ENCODE measurements around the gene TNFRSF21. TPM values are rescaled to one million over a fixed set of nuclear protein-coding genes. Genes with fewer than 3 reads are reported as not detected.

TNFRSF21 gene
- total and polyA plus RNA-seq, 10 of the 15 experiments (the other 5 are each of a cell fraction or from before 2014, with no cell fraction given), result 0.09 to 1.0 (median 0.27) TPM

GRCh38 chr6:47294990-47295389 is 14.7 kb downstream of the TNFRSF21 start:
- BruUV-seq (replicated peaks), result no TSS peak
- Histone ChIP-seq H3K27me3 (replicated peaks in 1 of 2; ENCODE audit: control insufficient read depth in 2 of 2, insufficient read depth in 2 of 2, low read length in 1 of 2) (no peaks in the 10 kb centered on the region; a peak in 2 of 4 replicates), H3K4me2 (ENCODE audit: control insufficient read depth, insufficient read depth) (no peak overlapping the region), H3K4me1 (ENCODE audit: control insufficient read depth, insufficient read depth, low read length) (no peaks in the 10 kb centered on the region), H3K36me3 (ENCODE audit: control insufficient read depth in 2 of 2, insufficient read depth in 2 of 2, low read length in 1 of 2) (no peaks in the 10 kb centered on the region), H3K9me3 (replicated peaks; ENCODE audit: control insufficient read depth, insufficient read depth, low read length) (peaks cover 3% of the 10 kb centered on the region; the same call in 1 of the 3 replicates), H3K27ac (ENCODE audit: control insufficient read depth, insufficient read depth) (no peak overlapping the region), H3K9ac (ENCODE audit: control insufficient read depth, insufficient read depth, low read length) (no peak overlapping the region), H3K79me2 (ENCODE audit: control insufficient read depth, insufficient read depth, low read length) (no peaks in the 10 kb centered on the region), H4K20me1 (ENCODE audit: control insufficient read depth, insufficient read depth) (no peaks in the 10 kb centered on the region; the same call in 1 of the 2 replicates), H3K4me3 (no peak overlapping the region), H2AFZ (ENCODE audit: control insufficient read depth, low read depth, low read length) (no peak overlapping the region)
- ChIA-PET SMC1A (ENCODE audit: uncharacterized antibody, unreplicated experiment) (no interaction called here), RAD21 (ENCODE audit: unreplicated experiment) (no interaction called here), POLR2A (no interaction called here), CTCF (no interaction called here)
- no peak for DNase-seq (ENCODE audit: low read depth, low spot score)
- no peak for ATAC-seq
- intact Hi-C loops (cut with micrococcal nuclease; ENCODE audit: unreplicated experiment), result no loop called here
- in situ Hi-C loops (cut with MboI), result no loop called here
- WGBS (ENCODE audit: insufficient coverage, insufficient replicate concordance, low lambda C conversion rate, missing lambda C conversion rate), result 41% methylated on average over 4 of the region's 4 CpGs
- no peak for TF ChIP-seq SP1 (IDR thresholded peaks at IDR 0.05; ENCODE audit: low read depth, low read length)
- no peak for TF ChIP-seq ATF2 (IDR thresholded peaks at IDR 0.05; ENCODE audit: low read length)
- no peak for TF ChIP-seq RFX5 (IDR thresholded peaks at IDR 0.05; ENCODE audit: low read depth, low read length)
- no peak for TF ChIP-seq MXI1 (IDR thresholded peaks at IDR 0.05; ENCODE audit: low read depth, low read length)
- TF ChIP-seq ZNF384 (IDR thresholded peaks at IDR 0.05; ENCODE audit: borderline replicate concordance, low read depth, low read length), result no peak
- no peak for TF ChIP-seq TCF7 (IDR thresholded peaks at IDR 0.05; ENCODE audit: borderline replicate concordance)
- no peak for TF ChIP-seq RCOR1 (conservative IDR thresholded peaks at IDR 0.05; ENCODE audit: low read depth, low read length)
- no peak for TF ChIP-seq ZNF592 (IDR thresholded peaks at IDR 0.05)
- no peak for TF ChIP-seq NR2C1 (IDR thresholded peaks at IDR 0.05)
- TF ChIP-seq JUND (IDR thresholded peaks at IDR 0.05; ENCODE audit: low read depth, low read length), result no peak
- TF ChIP-seq TCF3 (IDR thresholded peaks at IDR 0.05; ENCODE audit: borderline replicate concordance, insufficient read depth, low read depth, low read length), result no peak
- TF ChIP-seq HDAC6 (IDR thresholded peaks at IDR 0.05; ENCODE audit: unreplicated experiment), result no peak
- TF ChIP-seq STAT3 (IDR thresholded peaks at IDR 0.05; ENCODE audit: low read depth, low read length), result no peak
- FAIRE-seq, result no peak
